ENCODE measurements around the gene PDE9A.

GRCh38 chr21:42704861-42705260, 51.4 kb downstream of the PDE9A start:
- TF ChIP-seq CTCF (IDR thresholded peaks at IDR 0.05) (no peak), EP300 (IDR thresholded peaks at IDR 0.05) (no peak)
